HG03097 (cell line): ENCODE results near the gene ZNF497.
"Not testable (repeated sequence)": the region's sequence is repeated elsewhere in the genome, so short reads cannot be mapped to it uniquely, and the experiment has no call there.

Experiments used
- ATAC-seq: cut with Tn5 transposase; IDR thresholded peaks from one replicate; pipeline ENCODE4 v1.9.1; 2021; ENCODE audit not compliant: unreplicated experiment, low FRiP score

Gene ZNF497

GRCh38 chr19:58395220-58395978 lies 32.8 kb upstream of the ZNF497 start, which contains the start of gene RNF225:
Gene RNF225 (plus strand): TSS chr19:58395656. CDS start chr19:58396090, 434 bp downstream.
- no peak for ATAC-seq

- no peak for ATAC-seq
These were observed 32.3 kb upstream of the ZNF497 start for GRCh38 chr19:58394821-58395219.

GRCh38 chr19:58393725-58394033 lies 31.1 kb upstream of the ZNF497 start:
- ATAC-seq = no peak

- no peak for ATAC-seq
These were observed 30.6 kb upstream of the ZNF497 start for GRCh38 chr19:58392945-58393724.

GRCh38 chr19:58388175-58388526 lies 25.6 kb upstream of the ZNF497 start:
- no peak for ATAC-seq

GRCh38 chr19:58387338-58388174 lies 25.0 kb upstream of the ZNF497 start:
- no peak for ATAC-seq

- ATAC-seq = peak; percentile 88
These were observed 24.2 kb upstream of the ZNF497 start, which contains the start of gene RPS5 for GRCh38 chr19:58386576-58387337. Gene RPS5 (plus strand): TSS chr19:58387269. CDS start chr19:58388138, 869 bp downstream.

- ATAC-seq = no peak
These were observed 23.5 kb upstream of the ZNF497 start for GRCh38 chr19:58385891-58386575.

- ATAC-seq = no peak
These were observed 22.9 kb upstream of the ZNF497 start for GRCh38 chr19:58385313-58385890.

- no peak for ATAC-seq
These were observed 20.5 kb upstream of the ZNF497 start for GRCh38 chr19:58382997-58383603.

- no peak for ATAC-seq
These were observed 19.1 kb upstream of the ZNF497 start for GRCh38 chr19:58381460-58382212.

- peak; percentile 86 for ATAC-seq
These were observed 18.3 kb upstream of the ZNF497 start, which contains the start of gene ZNF837 for GRCh38 chr19:58380662-58381459. Gene ZNF837 (minus strand): TSS chr19:58381030. CDS start chr19:58369332, 11,698 bp downstream.

GRCh38 chr19:58380037-58380661 lies 17.6 kb upstream of the ZNF497 start:
- no peak for ATAC-seq

- no peak for ATAC-seq
These were observed 16.7 kb upstream of the ZNF497 start for GRCh38 chr19:58379246-58379645.

GRCh38 chr19:58376724-58377123 lies 14.2 kb upstream of the ZNF497 start:
- ATAC-seq = not testable (repeated sequence)

GRCh38 chr19:58374200-58374599 lies 11.6 kb upstream of the ZNF497 start:
- no peak for ATAC-seq
